ENCODE results near the gene ADCY9. TPM values are rescaled to one million over a fixed set of nuclear protein-coding genes. Genes with fewer than 3 reads are reported as not detected.

The ADCY9 gene
- total RNA-seq, 1 donor from 2014 or later, result 9.7 TPM

DNA sequence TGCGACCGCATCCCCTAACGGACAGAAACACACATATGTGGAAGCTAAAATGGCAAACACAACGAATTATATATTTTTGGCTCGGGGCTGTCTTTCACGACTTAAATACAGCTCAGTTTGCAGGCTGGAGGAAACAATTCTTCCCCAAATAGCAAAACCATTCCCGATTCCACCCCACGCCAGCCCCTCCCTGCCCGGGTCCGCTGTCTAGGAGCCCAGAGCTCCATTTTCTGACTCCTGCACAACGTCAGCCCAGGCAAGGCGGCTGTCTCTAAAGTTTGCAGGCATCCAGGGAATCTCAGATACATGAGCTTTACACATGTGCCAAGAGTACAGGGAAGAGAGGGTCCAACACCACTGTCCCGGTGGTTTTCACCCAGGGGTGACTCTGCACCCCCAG lies 110.5 kb downstream of the ADCY9 start:
- Mint-ChIP-seq H3K27ac (no peak overlapping the region), H3K4me3 (no peak overlapping the region), H3K4me1 (ENCODE audit: low read depth) (peaks cover 5% of the 10 kb centered on the region), H3K27me3 (ENCODE audit: insufficient read depth) (no peaks in the 10 kb centered on the region), H3K9me3 (no peaks in the 10 kb centered on the region), H3K36me3 (ENCODE audit: low read depth) (no peaks in the 10 kb centered on the region)
- DNase-seq (ENCODE audit: low spot score), result no peak
- intact Hi-C loops (cut with micrococcal nuclease), result no loop called here

GRCh38 chr16:4005281-4005680 lies 111.0 kb downstream of the ADCY9 start:
- H3K4me3 Mint-ChIP-seq, result no peak overlapping the region
- intact Hi-C loops (cut with micrococcal nuclease), result no loop called here

DNA sequence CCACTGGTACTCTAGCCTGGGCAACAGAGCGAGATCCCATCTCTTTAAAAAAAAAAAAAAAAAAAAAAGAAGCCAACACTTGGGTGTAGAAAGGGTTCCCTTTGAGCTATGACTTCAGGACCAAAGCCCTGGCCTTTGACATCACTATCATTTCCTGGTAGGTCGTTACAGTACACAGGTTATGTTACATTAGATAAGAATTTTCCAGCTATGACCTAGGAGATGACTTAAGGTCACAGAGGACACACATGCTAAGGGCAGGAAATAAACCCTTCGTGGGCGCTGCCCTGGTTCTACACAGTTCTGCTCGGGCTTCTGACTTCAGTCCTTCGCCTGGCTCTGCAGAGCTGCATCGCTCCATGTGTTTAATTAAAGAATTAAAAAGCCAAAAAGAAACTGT lies 112.0 kb downstream of the ADCY9 start:
- no peak for DNase-seq (ENCODE audit: low spot score)
- intact Hi-C loops (cut with micrococcal nuclease), result no loop called here
- H3K27me3 Mint-ChIP-seq (ENCODE audit: insufficient read depth), result no peaks in the 10 kb centered on the region
- H3K36me3 Mint-ChIP-seq (ENCODE audit: low read depth), result no peaks in the 10 kb centered on the region
- no peaks in the 10 kb centered on the region for H3K9me3 Mint-ChIP-seq
- H3K4me1 Mint-ChIP-seq (ENCODE audit: low read depth), result peaks cover 19% of the 10 kb centered on the region
- H3K27ac Mint-ChIP-seq, result no peak overlapping the region
- H3K4me3 Mint-ChIP-seq, result no peak overlapping the region

More at GRCh38 chr16:4005281-4005680, 111.0 kb downstream of the ADCY9 start:
- H3K9me3 Mint-ChIP-seq, result no peaks in the 10 kb centered on the region
- H3K4me1 Mint-ChIP-seq (ENCODE audit: low read depth), result peaks cover 8% of the 10 kb centered on the region
- H3K27me3 Mint-ChIP-seq (ENCODE audit: insufficient read depth), result no peaks in the 10 kb centered on the region
- DNase-seq (ENCODE audit: low spot score), result no peak
- H3K36me3 Mint-ChIP-seq (ENCODE audit: low read depth), result no peaks in the 10 kb centered on the region
- no peak overlapping the region for H3K27ac Mint-ChIP-seq

- peaks cover 24% of the 10 kb centered on the region for H3K4me1 Mint-ChIP-seq (ENCODE audit: low read depth)
- no peaks in the 10 kb centered on the region for H3K27me3 Mint-ChIP-seq (ENCODE audit: insufficient read depth)
- H3K27ac Mint-ChIP-seq, result no peak overlapping the region
- no peaks in the 10 kb centered on the region for H3K9me3 Mint-ChIP-seq
- intact Hi-C loops (cut with micrococcal nuclease), result no loop called here
- no peaks in the 10 kb centered on the region for H3K36me3 Mint-ChIP-seq (ENCODE audit: low read depth)
- H3K4me3 Mint-ChIP-seq, result no peak overlapping the region
- no peak for DNase-seq (ENCODE audit: low spot score)
Measured at GRCh38 chr16:4003576-4003975, 112.7 kb downstream of the ADCY9 start.

DNA sequence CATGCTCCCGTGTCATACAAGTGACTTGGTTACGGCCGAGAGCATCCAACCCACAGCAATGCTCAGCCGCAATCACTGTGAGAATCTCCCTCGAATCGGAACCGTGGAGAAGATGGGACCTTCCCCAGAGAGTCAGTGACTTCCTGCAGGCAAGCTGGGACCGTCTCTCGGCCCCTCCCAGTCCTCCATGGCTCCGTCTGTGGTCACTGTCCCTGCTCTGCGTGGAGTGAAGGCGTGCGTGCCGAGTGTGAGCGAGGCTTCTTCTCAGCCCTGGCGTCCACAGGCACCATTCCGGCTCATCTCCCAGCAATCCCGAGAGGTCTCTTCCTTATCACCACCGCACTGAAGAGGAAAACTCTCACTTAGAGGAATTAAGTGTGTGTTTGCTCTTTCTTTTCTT lies 113.1 kb downstream of the ADCY9 start:
- peaks cover 24% of the 10 kb centered on the region for H3K4me1 Mint-ChIP-seq (ENCODE audit: low read depth)
- H3K27me3 Mint-ChIP-seq (ENCODE audit: insufficient read depth), result no peaks in the 10 kb centered on the region
- no peaks in the 10 kb centered on the region for H3K36me3 Mint-ChIP-seq (ENCODE audit: low read depth)
- no peak overlapping the region for H3K4me3 Mint-ChIP-seq
- intact Hi-C loops (cut with micrococcal nuclease), result no loop called here
- no peak for DNase-seq (ENCODE audit: low spot score)
- H3K9me3 Mint-ChIP-seq, result no peaks in the 10 kb centered on the region
- no peak overlapping the region for H3K27ac Mint-ChIP-seq

GRCh38 chr16:4002121-4002520 lies 114.1 kb downstream of the ADCY9 start:
- Mint-ChIP-seq H3K4me1 (ENCODE audit: low read depth) (peaks cover 24% of the 10 kb centered on the region), H3K9me3 (no peaks in the 10 kb centered on the region), H3K36me3 (ENCODE audit: low read depth) (no peaks in the 10 kb centered on the region), H3K27me3 (ENCODE audit: insufficient read depth) (no peaks in the 10 kb centered on the region), H3K4me3 (no peak overlapping the region), H3K27ac (no peak overlapping the region)
- intact Hi-C loops (cut with micrococcal nuclease), result no loop called here
- no peak for DNase-seq (ENCODE audit: low spot score)

DNA sequence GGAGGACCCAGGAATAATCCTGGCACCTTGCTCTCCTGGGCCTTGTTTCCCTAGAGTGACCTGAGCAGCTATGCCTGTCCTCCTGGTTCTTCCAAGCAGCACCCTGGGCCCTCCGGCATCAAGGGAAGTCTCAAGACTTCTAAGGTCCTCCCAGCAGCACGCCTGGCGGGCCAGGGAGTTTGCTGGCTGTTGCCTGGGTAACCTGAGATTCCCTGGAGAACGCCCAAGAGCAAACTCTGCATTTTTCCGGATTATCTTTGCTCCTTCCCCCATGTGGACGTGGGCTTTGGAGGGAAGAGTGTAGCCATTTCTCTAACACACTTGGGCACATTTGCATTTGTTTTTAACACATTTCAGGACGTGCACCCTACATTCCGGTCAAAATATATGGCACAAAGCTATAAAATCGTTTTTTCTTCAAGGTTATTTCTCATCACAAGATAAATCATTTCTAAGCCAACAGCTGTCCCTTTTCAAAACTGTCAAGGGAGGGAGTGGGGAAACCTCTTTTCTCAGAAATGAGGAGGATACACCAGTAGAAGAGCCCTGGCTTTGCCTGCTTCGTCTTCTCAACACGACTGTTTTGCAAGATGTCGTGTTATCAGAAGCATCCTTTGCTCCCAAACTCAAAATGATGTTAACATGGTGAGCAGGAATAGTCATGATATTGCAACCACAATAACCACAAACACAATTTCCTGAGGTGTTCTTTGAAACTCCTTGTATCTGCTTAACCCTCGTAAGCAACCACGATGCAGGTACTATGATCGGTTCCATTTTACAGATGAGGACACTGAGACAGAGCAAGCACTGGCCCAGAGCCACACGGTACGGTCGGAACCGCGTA lies 116.5 kb downstream of the ADCY9 start:
- H3K27me3 Mint-ChIP-seq (ENCODE audit: insufficient read depth), result no peaks in the 10 kb centered on the region
- no peaks in the 10 kb centered on the region for H3K36me3 Mint-ChIP-seq (ENCODE audit: low read depth)
- peak overlapping the region; percentile 53 for H3K27ac Mint-ChIP-seq
- H3K4me1 Mint-ChIP-seq (ENCODE audit: low read depth), result peaks cover 24% of the 10 kb centered on the region
- intact Hi-C loops (cut with micrococcal nuclease), result no loop called here
- peak overlapping the region; percentile 8 for H3K4me3 Mint-ChIP-seq
- H3K9me3 Mint-ChIP-seq, result no peaks in the 10 kb centered on the region
- no peak for DNase-seq (ENCODE audit: low spot score)

DNA sequence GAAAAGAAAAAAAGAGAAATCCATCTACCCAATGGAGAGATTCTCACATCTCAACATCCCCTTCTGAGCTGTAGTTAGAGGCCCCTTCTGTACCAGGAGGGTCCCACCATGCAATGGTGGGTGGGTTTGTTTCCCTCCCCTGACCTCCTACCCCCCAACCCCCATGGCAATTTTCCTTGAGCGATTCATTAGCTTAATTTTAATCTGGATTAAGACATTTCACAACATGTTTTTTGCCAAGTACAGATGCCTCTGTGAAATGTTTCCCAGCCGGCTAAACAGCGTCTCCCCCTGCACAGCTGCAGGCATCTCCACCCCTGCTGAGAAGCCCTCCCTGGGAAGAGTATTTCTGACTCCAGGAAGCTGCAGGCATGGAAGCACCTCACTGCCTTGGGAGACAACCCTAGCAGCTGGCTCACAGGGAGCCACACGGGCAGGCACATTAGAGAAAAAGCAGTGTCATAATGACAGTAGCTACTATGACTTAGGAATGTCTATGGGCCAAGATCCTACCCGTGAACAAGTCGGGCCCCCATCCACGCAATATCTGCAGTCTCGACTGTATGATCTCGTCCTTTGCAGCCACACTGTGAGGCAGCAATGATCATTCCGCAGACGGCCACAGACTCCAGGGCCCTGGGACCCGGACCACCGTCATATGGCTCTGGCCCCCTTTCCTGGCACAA lies 117.3 kb downstream of the ADCY9 start:
- Mint-ChIP-seq H3K27ac (no peak overlapping the region), H3K36me3 (ENCODE audit: low read depth) (no peaks in the 10 kb centered on the region), H3K27me3 (ENCODE audit: insufficient read depth) (no peaks in the 10 kb centered on the region), H3K4me1 (ENCODE audit: low read depth) (peaks cover 20% of the 10 kb centered on the region), H3K4me3 (no peak overlapping the region), H3K9me3 (no peaks in the 10 kb centered on the region)
- intact Hi-C loops (cut with micrococcal nuclease), result no loop called here
- DNase-seq (ENCODE audit: low spot score), result no peak

GRCh38 chr16:3997231-3997841 lies 118.9 kb downstream of the ADCY9 start:
- intact Hi-C loops (cut with micrococcal nuclease), result no loop called here
- Mint-ChIP-seq H3K27me3 (ENCODE audit: insufficient read depth) (no peaks in the 10 kb centered on the region), H3K36me3 (ENCODE audit: low read depth) (no peaks in the 10 kb centered on the region), H3K9me3 (no peaks in the 10 kb centered on the region), H3K27ac (no peak overlapping the region), H3K4me3 (no peak overlapping the region), H3K4me1 (ENCODE audit: low read depth) (peaks cover 20% of the 10 kb centered on the region)
- DNase-seq (ENCODE audit: low spot score), result no peak

- Mint-ChIP-seq H3K4me1 (ENCODE audit: low read depth) (peaks cover 13% of the 10 kb centered on the region), H3K36me3 (ENCODE audit: low read depth) (no peaks in the 10 kb centered on the region), H3K9me3 (no peaks in the 10 kb centered on the region), H3K27ac (no peak overlapping the region), H3K4me3 (no peak overlapping the region), H3K27me3 (ENCODE audit: insufficient read depth) (no peaks in the 10 kb centered on the region)
- no peak for DNase-seq (ENCODE audit: low spot score)
- intact Hi-C loops (cut with micrococcal nuclease), result no loop called here
Measured at GRCh38 chr16:3995001-3995400, 121.2 kb downstream of the ADCY9 start.

DNA sequence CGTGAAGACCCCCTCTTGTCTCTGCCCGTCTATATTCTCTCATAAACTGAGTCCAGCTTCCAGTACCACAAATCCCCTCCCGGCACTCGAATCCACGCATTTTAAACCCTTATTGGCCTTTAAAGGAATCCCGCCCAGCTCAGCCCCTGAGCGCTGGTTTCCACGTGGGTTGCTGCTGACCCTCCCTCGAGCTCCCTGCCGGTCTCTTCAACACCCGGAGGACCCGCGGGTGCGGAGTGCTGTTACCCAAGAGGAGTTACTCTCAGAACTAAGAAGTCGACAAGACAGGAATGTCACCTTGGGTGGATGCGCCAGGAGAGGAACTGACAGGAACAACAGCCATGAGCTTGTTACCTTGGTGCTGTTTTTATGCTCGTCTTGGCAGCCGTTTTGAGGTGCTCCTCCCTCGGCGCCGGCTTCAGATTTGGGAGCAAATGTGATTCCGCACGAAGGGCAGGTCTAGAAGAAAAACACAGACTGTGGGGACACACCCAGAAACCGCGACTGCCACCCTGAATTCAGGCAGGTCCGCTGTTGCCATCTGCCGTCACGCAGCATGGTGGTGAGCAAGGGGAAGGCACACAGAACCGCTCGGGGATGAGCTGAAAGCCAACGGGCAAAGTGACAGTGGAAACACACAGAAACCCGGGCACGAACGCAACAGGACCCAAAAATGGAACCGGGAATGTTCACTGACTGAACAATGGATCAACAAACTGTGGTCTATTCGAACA lies 123.0 kb downstream of the ADCY9 start:
- Mint-ChIP-seq H3K27me3 (ENCODE audit: insufficient read depth) (no peaks in the 10 kb centered on the region), H3K9me3 (no peaks in the 10 kb centered on the region), H3K4me3 (no peak overlapping the region), H3K4me1 (ENCODE audit: low read depth) (no peaks in the 10 kb centered on the region), H3K36me3 (ENCODE audit: low read depth) (no peaks in the 10 kb centered on the region), H3K27ac (no peak overlapping the region)
- DNase-seq (ENCODE audit: low spot score), result no peak
- intact Hi-C loops (cut with micrococcal nuclease), result no loop called here

- no peaks in the 10 kb centered on the region for H3K9me3 Mint-ChIP-seq
- no peak for DNase-seq (ENCODE audit: low spot score)
- no peaks in the 10 kb centered on the region for H3K4me1 Mint-ChIP-seq (ENCODE audit: low read depth)
- intact Hi-C loops (cut with micrococcal nuclease), result no loop called here
- no peaks in the 10 kb centered on the region for H3K36me3 Mint-ChIP-seq (ENCODE audit: low read depth)
- no peak overlapping the region for H3K27ac Mint-ChIP-seq
- H3K27me3 Mint-ChIP-seq (ENCODE audit: insufficient read depth), result no peaks in the 10 kb centered on the region
- no peak overlapping the region for H3K4me3 Mint-ChIP-seq
Measured at GRCh38 chr16:3992297-3993051, 123.8 kb downstream of the ADCY9 start.
